HCT116 (cell line): Measurements from ENCODE around the gene POT1.

ENCODE experiments used
- CBX3 ChIP-seq: IDR thresholded peaks from 2 replicates; pipeline ENCODE4 v1.6.1; 2012; ENCODE audit warnings: low read depth
- CEBPB ChIP-seq: IDR thresholded peaks from 2 replicates; pipeline ENCODE4 v1.6.1; 2012; ENCODE audit warnings: low read depth
- FOSL1 ChIP-seq: IDR thresholded peaks from 2 replicates; pipeline ENCODE4 v1.6.1; 2012; ENCODE audit warnings: low read depth
- JUND ChIP-seq: IDR thresholded peaks from 2 replicates; pipeline ENCODE4 v1.6.1; 2012
- POLR2A ChIP-seq: IDR thresholded peaks from 2 replicates; pipeline ENCODE4 v1.7.0; 2011; ENCODE audit warnings: borderline replicate concordance; ENCODE audit not compliant: insufficient read depth, insufficient read length; ENCODE audit errors: extremely low read depth
- POLR2AphosphoS5 ChIP-seq: IDR thresholded peaks from 2 replicates; pipeline ENCODE4 v1.6.1; 2011; ENCODE audit warnings: mild to moderate bottlenecking, low read depth, low read length, moderate library complexity
- RAD21 ChIP-seq: IDR thresholded peaks from 2 replicates; pipeline ENCODE4 v1.6.1; 2012; ENCODE audit warnings: low read depth, mild to moderate bottlenecking
- SIN3A ChIP-seq: IDR thresholded peaks from 2 replicates; pipeline ENCODE4 v1.6.1; 2012; ENCODE audit warnings: low read depth
- SP1 ChIP-seq: IDR thresholded peaks from 2 replicates; pipeline ENCODE4 v1.6.1; 2012; ENCODE audit warnings: low read depth
- ZFX ChIP-seq: fragments of 450-650 bp; IDR thresholded peaks from 2 replicates; pipeline ENCODE4 v1.6.1; 2017
- ZNF274 ChIP-seq: fragments of 200-500 bp; sonication (Bioruptor generic); IDR thresholded peaks from 2 replicates; pipeline ENCODE4 v1.6.1; 2014; ENCODE audit warnings: mild to moderate bottlenecking, low read depth, low read length, inconsistent platforms
- TF ChIP-seq, protein P1 (sequence below), 3 experiments: fragments of 200-600 bp in 1 of 3; sonication (generic) in 1 of 3; IDR thresholded peaks in 2 of 3; conservative IDR thresholded peaks in 1 of 3; 2 replicates each; pipeline ENCODE4 v1.5.1; 2012 to 2017; ENCODE audit warnings: low read depth in 2 of 3, low read length in 2 of 3, antibody characterized with exemption in 1 of 3, borderline replicate concordance in 1 of 3, control low read depth in 1 of 3, mild to moderate bottlenecking in 1 of 3, mixed read lengths in 1 of 3, mixed run types in 1 of 3, moderate library complexity in 1 of 3; ENCODE audit not compliant: insufficient read depth in 1 of 3
- TF ChIP-seq, protein P2 (sequence below): IDR thresholded peaks from 2 replicates; pipeline ENCODE4 v1.6.1; 2012; ENCODE audit warnings: low read depth
- TF ChIP-seq, protein P3 (sequence below): IDR thresholded peaks from 2 replicates; pipeline ENCODE4 v1.6.1; 2012

DNA sequence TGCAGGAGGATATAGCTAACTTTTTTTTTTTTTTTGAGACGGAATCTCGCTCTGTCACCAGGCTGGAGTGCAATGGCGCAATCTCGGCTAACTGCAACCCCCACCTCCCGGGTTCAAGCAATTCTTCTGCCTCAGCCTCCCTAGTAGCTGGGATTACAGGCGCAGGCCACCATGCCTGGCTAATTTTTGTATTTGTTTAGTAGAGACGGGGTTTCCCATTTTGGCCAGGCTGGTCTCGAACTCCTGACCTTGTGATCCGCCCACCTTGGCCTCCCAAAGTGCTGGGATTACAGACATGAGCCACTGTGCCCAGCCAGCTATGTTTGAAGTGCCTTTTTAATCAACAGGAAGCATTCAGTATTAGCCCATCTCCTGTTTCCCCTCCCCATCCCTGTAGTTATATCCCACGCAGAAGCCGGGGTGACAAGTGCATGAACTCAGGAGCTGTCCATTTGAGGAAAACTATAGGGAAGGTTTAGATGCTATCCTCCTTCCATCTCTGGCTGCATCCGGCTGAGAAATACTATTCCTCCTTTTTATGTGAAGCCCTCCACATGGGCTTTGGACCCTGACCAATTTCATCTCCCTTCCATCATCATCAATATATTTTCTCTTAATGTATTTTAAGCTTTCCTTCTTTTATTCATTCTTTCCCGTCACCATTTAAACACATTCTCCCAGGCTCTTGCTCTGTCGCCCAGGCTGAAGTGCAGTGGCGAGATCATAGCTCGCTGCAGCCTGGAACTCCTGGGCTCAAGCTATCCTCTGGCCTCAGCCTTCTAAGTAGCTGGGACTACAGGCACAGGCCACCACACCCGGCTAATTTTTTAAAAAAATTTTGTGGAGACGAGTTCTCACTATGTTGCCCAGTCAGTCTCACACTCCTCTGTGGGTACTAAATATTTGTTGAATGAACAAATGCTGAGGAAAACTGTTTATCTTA, 1.3 kb upstream of the POT1 start:
- TF ChIP-seq POLR2A, result no peak
- TF ChIP-seq, protein P1, sequence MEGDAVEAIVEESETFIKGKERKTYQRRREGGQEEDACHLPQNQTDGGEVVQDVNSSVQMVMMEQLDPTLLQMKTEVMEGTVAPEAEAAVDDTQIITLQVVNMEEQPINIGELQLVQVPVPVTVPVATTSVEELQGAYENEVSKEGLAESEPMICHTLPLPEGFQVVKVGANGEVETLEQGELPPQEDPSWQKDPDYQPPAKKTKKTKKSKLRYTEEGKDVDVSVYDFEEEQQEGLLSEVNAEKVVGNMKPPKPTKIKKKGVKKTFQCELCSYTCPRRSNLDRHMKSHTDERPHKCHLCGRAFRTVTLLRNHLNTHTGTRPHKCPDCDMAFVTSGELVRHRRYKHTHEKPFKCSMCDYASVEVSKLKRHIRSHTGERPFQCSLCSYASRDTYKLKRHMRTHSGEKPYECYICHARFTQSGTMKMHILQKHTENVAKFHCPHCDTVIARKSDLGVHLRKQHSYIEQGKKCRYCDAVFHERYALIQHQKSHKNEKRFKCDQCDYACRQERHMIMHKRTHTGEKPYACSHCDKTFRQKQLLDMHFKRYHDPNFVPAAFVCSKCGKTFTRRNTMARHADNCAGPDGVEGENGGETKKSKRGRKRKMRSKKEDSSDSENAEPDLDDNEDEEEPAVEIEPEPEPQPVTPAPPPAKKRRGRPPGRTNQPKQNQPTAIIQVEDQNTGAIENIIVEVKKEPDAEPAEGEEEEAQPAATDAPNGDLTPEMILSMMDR (IDR thresholded peaks at IDR 0.05 in 2 of 3, conservative IDR thresholded peaks at IDR 0.05 in 1 of 3; ENCODE audit: borderline replicate concordance in 1 of 3, insufficient read depth in 1 of 3, low read depth in 2 of 3, low read length in 2 of 3), result no peak
- TF ChIP-seq SP1, result no peak
- no peak for TF ChIP-seq CEBPB
- TF ChIP-seq POLR2AphosphoS5, result no peak
- no peak for TF ChIP-seq SIN3A
- TF ChIP-seq, protein P2, sequence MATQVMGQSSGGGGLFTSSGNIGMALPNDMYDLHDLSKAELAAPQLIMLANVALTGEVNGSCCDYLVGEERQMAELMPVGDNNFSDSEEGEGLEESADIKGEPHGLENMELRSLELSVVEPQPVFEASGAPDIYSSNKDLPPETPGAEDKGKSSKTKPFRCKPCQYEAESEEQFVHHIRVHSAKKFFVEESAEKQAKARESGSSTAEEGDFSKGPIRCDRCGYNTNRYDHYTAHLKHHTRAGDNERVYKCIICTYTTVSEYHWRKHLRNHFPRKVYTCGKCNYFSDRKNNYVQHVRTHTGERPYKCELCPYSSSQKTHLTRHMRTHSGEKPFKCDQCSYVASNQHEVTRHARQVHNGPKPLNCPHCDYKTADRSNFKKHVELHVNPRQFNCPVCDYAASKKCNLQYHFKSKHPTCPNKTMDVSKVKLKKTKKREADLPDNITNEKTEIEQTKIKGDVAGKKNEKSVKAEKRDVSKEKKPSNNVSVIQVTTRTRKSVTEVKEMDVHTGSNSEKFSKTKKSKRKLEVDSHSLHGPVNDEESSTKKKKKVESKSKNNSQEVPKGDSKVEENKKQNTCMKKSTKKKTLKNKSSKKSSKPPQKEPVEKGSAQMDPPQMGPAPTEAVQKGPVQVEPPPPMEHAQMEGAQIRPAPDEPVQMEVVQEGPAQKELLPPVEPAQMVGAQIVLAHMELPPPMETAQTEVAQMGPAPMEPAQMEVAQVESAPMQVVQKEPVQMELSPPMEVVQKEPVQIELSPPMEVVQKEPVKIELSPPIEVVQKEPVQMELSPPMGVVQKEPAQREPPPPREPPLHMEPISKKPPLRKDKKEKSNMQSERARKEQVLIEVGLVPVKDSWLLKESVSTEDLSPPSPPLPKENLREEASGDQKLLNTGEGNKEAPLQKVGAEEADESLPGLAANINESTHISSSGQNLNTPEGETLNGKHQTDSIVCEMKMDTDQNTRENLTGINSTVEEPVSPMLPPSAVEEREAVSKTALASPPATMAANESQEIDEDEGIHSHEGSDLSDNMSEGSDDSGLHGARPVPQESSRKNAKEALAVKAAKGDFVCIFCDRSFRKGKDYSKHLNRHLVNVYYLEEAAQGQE, result no peak
- no peak for TF ChIP-seq ZNF274
- no peak for TF ChIP-seq FOSL1
- TF ChIP-seq, protein P3, sequence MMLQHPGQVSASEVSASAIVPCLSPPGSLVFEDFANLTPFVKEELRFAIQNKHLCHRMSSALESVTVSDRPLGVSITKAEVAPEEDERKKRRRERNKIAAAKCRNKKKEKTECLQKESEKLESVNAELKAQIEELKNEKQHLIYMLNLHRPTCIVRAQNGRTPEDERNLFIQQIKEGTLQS, result no peak
- TF ChIP-seq ZFX, result no peak
- TF ChIP-seq CBX3, result no peak
- TF ChIP-seq RAD21, result no peak
- TF ChIP-seq JUND, result no peak
